Measurements from ENCODE around the gene MDM1.

DNA sequence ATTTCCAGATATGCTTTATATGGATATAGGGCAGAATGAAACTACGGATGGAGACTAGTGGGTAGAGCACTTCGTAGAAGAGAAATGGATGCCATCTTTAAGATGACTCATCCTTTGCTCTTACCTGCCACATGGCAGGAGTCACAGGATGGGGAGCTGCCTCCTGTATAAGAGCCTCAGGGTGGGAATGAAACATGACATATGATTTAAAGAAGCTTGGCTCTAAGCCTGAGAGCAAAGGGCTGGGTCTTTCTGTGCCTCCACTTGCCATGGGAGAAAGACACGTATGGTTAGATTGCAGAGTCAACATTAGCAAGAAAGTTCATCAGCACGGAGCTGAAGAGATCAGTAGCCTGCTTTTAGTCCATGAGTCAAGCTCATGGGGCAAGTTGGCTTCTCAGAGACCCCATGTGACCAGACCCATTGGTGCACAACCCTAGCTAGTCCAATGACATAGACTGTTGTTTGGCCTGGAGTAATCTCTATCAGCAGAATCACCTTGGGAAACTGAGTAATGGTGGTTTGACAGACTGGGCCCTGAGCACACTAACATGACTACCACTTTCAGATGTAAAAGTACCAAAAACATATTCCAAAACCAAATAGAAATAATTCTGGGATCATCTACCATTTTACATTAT lies 40.6 kb downstream of the MDM1 start:
- no peak for TF ChIP-seq U2AF2 (IDR thresholded peaks at IDR 0.05; ENCODE audit: low read depth, low read length)
- TF ChIP-seq KDM1A (CRISPR knock-in tag; IDR thresholded peaks at IDR 0.05): no peak
- TF ChIP-seq CBFB (CRISPR knock-in tag; IDR thresholded peaks at IDR 0.05): no peak
- TF ChIP-seq, protein P1, sequence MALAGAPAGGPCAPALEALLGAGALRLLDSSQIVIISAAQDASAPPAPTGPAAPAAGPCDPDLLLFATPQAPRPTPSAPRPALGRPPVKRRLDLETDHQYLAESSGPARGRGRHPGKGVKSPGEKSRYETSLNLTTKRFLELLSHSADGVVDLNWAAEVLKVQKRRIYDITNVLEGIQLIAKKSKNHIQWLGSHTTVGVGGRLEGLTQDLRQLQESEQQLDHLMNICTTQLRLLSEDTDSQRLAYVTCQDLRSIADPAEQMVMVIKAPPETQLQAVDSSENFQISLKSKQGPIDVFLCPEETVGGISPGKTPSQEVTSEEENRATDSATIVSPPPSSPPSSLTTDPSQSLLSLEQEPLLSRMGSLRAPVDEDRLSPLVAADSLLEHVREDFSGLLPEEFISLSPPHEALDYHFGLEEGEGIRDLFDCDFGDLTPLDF (CRISPR knock-in tag; IDR thresholded peaks at IDR 0.05): no peak
- no peak for TF ChIP-seq GATAD2A (CRISPR knock-in tag; IDR thresholded peaks at IDR 0.05)
- TF ChIP-seq POLR2A (IDR thresholded peaks at IDR 0.05; ENCODE audit: insufficient read depth in 1 of 2, low read depth in 2 of 2, low read length in 2 of 2): no peak
- no peak for TF ChIP-seq NFYB (CRISPR knock-in tag; IDR thresholded peaks at IDR 0.05)
